ENCODE results near the gene KRT34. TPM values are rescaled to one million over a fixed set of nuclear protein-coding genes. Genes with fewer than 3 reads are reported as not detected.

Gene KRT34
- total RNA-seq, 1 donor from 2014 or later, result not detected

- DNase-seq (no peak), ATAC-seq (ENCODE audit: low read depth) (no peak)
- no peak overlapping the region for H3K4me3 Mint-ChIP-seq
- TF ChIP-seq CTCF (IDR thresholded peaks at IDR 0.05), result no peak
- H3K4me1 Mint-ChIP-seq, result no peaks in the 10 kb centered on the region
- intact Hi-C loops (cut with micrococcal nuclease), result no loop called here
- no peaks in the 10 kb centered on the region for H3K36me3 Mint-ChIP-seq (ENCODE audit: low read depth)
- ChIA-PET POLR2A (no interaction called here), CTCF (interaction anchor here (0.9 to 1.2 kb wide), 2 partner anchors 13 kb away, joined by 3 read pairs; no protein-coding TSS in a partner anchor)
- no peak overlapping the region for H3K27ac Mint-ChIP-seq
- H3K27me3 Mint-ChIP-seq, result peaks cover 10% of the 10 kb centered on the region
- no peaks in the 10 kb centered on the region for H3K9me3 Mint-ChIP-seq
Observed at GRCh38 chr17:41404024-41404671, 22.0 kb upstream of the KRT34 start.

DNA sequence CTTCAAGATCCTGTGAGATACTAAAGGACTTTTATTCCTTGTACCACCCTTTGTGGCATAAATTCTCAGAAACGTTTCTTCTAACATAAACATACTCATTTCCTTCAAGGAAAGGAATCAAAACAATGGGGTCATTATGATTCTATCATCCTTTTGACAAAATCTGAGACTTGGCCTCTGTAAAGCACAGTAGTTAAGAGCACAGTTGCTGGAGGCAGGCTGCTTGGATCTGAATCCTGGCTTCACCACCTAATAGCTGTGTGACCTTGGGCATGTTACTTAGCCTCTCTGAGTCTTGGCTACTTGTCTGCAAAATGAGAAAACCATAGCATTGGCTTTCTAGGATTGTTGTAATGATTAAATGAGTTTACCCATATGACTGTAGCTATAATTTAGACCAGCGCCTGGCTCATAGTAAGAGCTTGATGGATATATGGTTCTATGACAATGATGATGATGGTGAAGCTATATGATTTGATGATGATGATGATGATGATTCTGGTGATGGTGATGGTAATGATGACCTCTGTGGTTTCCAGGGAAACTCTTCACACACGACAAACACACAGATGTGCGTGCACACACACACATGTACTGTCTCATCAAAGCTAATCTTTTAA lies 21.4 kb upstream of the KRT34 start:
- CTCF ChIA-PET, result interaction anchor here (0.9 to 1.2 kb wide), 2 partner anchors 12 to 14 kb away, joined by 3 read pairs; no protein-coding TSS in a partner anchor
- Mint-ChIP-seq H3K9me3 (no peaks in the 10 kb centered on the region), H3K4me1 (no peaks in the 10 kb centered on the region), H3K4me3 (no peak overlapping the region), H3K27me3 (peaks cover 10% of the 10 kb centered on the region), H3K27ac (no peak overlapping the region), H3K36me3 (ENCODE audit: low read depth) (no peaks in the 10 kb centered on the region)
- DNase-seq (no peak), ATAC-seq (ENCODE audit: low read depth) (no peak)
- no peak for TF ChIP-seq CTCF (IDR thresholded peaks at IDR 0.05)
- intact Hi-C loops (cut with micrococcal nuclease), result no loop called here
- POLR2A ChIA-PET, result no interaction called here

DNA sequence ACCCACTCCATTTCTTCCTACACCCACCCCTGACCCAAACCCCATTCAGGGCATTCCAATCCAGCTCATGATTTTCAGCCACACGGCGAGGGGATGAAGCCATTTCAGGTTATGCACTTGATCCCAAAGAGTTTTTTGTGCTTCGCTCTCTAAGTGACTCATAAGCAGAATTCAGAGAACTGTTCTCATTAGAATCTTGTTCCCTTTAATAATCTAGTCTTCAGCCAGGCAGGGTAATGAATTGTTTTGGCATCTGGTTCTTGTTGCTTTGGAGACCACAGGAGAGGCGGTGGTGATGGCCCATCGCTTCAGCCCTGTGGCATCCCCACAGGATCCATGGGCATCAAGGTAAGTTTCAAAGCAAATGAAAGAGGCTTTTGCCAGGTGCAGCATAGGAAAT lies 20.1 kb upstream of the KRT34 start:
- ChIA-PET CTCF (no interaction called here), POLR2A (no interaction called here)
- H3K4me3 Mint-ChIP-seq, result no peak overlapping the region
- H3K4me1 Mint-ChIP-seq, result no peaks in the 10 kb centered on the region
- intact Hi-C loops (cut with micrococcal nuclease), result no loop called here
- no peak overlapping the region for H3K27ac Mint-ChIP-seq
- no peak for DNase-seq
- ATAC-seq (ENCODE audit: low read depth), result no peak
- TF ChIP-seq CTCF (IDR thresholded peaks at IDR 0.05), result no peak
- no peaks in the 10 kb centered on the region for H3K36me3 Mint-ChIP-seq (ENCODE audit: low read depth)
- peaks cover 10% of the 10 kb centered on the region for H3K27me3 Mint-ChIP-seq
- H3K9me3 Mint-ChIP-seq, result no peaks in the 10 kb centered on the region

DNA sequence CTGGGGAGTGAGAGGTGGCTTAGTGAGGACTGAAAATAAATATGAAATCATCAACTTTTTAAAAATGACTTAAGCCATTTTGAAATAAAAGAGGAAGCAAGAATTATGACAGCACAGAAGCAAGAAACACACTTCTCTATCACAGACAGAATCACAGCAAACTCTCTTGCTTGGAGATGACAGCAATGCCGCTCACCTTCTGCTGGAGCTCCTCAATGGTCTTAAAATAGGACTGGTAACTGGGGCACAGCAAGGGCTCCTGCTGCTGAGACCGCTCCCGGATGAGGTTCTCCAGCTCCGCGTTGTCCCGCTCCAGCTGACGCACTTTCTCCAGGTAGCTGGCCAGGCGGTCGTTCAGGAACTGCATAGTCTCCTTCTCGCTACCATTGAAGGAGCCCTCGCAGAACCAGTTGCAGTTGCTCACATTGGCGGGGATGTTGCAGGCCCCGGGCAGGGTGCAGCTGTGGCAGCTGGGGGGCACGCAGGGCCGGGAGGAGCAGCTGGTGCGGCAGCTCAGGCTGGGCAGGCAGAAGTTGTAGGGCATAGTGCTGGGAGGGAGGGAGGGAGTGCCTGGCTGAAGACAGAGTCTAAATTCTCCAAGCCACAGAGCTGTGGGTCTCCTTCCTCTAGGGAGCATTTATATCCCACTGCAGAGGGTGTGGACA lies 15.0 kb upstream of the KRT34 start, which contains the start of gene KRT31:
KRT31 (minus strand) TSS at position 613 of the 665 bp plus-strand sequence; CDS start at position 544, 69 bp downstream.
- Mint-ChIP-seq H3K4me3 (no peak within 1 kb of the TSS), H3K9me3 (no peaks in the 10 kb centered on the region), H3K36me3 (ENCODE audit: low read depth) (no peaks in the 10 kb centered on the region), H3K4me1 (no peaks in the 10 kb centered on the region), H3K27me3 (peaks cover 30% of the 10 kb centered on the region), H3K27ac (no peak within 1 kb of the TSS)
- no peak for DNase-seq
- intact Hi-C loops (cut with micrococcal nuclease), result no loop called here
- ATAC-seq (ENCODE audit: low read depth), result no peak
- ChIA-PET POLR2A (no interaction called here), CTCF (no interaction called here)
- no peak for TF ChIP-seq CTCF (IDR thresholded peaks at IDR 0.05)

- CTCF ChIA-PET, result no interaction called here
- no peaks in the 10 kb centered on the region for H3K9me3 Mint-ChIP-seq
- no peaks in the 10 kb centered on the region for H3K36me3 Mint-ChIP-seq (ENCODE audit: low read depth)
- intact Hi-C loops (cut with micrococcal nuclease), result no loop called here
- POLR2A ChIA-PET, result no interaction called here
- no peak overlapping the region for H3K27ac Mint-ChIP-seq
- TF ChIP-seq CTCF (IDR thresholded peaks at IDR 0.05), result no peak
- no peak overlapping the region for H3K4me3 Mint-ChIP-seq
- DNase-seq, result no peak
- ATAC-seq (ENCODE audit: low read depth), result no peak
- H3K4me1 Mint-ChIP-seq, result no peaks in the 10 kb centered on the region
- H3K27me3 Mint-ChIP-seq, result peaks cover 34% of the 10 kb centered on the region
Observed at GRCh38 chr17:41396340-41396739, 14.2 kb upstream of the KRT34 start.

Measured in activated B cell treated with CpG ODN at 0.5 μM for 24 hours (primary cell).